GM12878 (cell line): ENCODE measurements around the gene MDM4. TPM values are rescaled to one million over a fixed set of nuclear protein-coding genes. Genes with fewer than 3 reads are reported as not detected.

ENCODE experiments used
- ATAC-seq: fragments of 200-7000 bp; cut with Tn5 transposase; 3 replicates; pipeline ENCODE4 v1.9.1; 2020; ENCODE audit warnings: mild to moderate bottlenecking, moderate library complexity
- BruUV-seq: library from RNA; stranded (reverse); fragments of 400-500 nt; replicated peaks from 2 replicates; lab custom pipeline; 2021; lab: Mats Ljungman, UMichigan
- CTCF ChIA-PET: fragments of 300-600 bp; sonication (Branson Sonifier 250); formaldehyde crosslinking; extraction: SDS; loops from one replicate; lab custom pipeline; 2021; ENCODE audit warnings: inconsistent platforms; lab: Yijun Ruan, JAX
- POLR2A ChIA-PET: fragments of 350-600 bp; formaldehyde crosslinking; extraction: SDS; loops from one replicate; lab custom pipeline; 2021; ENCODE audit warnings: inconsistent platforms; lab: Charles Lee
- RAD21 ChIA-PET: fragments of 300-600 bp; sonication (Branson Sonifier 250); formaldehyde crosslinking; loops from one replicate; lab custom pipeline; 2023; ENCODE audit warnings: antibody characterized with exemption; ENCODE audit not compliant: unreplicated experiment; lab: Charles Lee
- SMC1A ChIA-PET: fragments of 300-600 bp; sonication (Branson Sonifier 250); formaldehyde crosslinking; loops from one replicate; lab custom pipeline; 2023; ENCODE audit not compliant: unreplicated experiment, uncharacterized antibody; lab: Charles Lee
- DNase-seq: peaks from one replicate; pipeline ENCODE4 v3.0.0-alpha.2; 2011; ENCODE audit warnings: low read depth, low spot score
- FAIRE-seq: peaks from 3 replicates; lab custom pipeline; 2011; peaks lifted over from hg19 to GRCh38; lab: Jason Lieb, UNC
- H2AFZ ChIP-seq: 2 replicates; pipeline ENCODE4 v1.6.0; 2011; ENCODE audit warnings: low read depth, low read length, control low read depth; ENCODE audit not compliant: control insufficient read depth
- H3K27ac ChIP-seq: 2 replicates; pipeline ENCODE4 v1.5.1; 2011; ENCODE audit warnings: control low read depth; ENCODE audit not compliant: control insufficient read depth, insufficient read depth
- H3K27me3 ChIP-seq, 2 experiments: replicated peaks in 1 of 2; 2 replicates each; pipeline versions ENCODE4 v1.6.0 to v1.6.1; 2011; ENCODE audit warnings: low read length in 1 of 2; ENCODE audit not compliant: control insufficient read depth in 2 of 2, insufficient read depth in 2 of 2
- H3K36me3 ChIP-seq, 2 experiments: 2 replicates each; pipeline ENCODE4 v1.5.1; 2011; ENCODE audit warnings: low read length in 1 of 2; ENCODE audit not compliant: control insufficient read depth in 2 of 2, insufficient read depth in 2 of 2
- H3K4me1 ChIP-seq: 2 replicates; pipeline ENCODE4 v1.6.1; 2011; ENCODE audit warnings: mild to moderate bottlenecking, low read length, moderate library complexity, mixed read lengths; ENCODE audit not compliant: control insufficient read depth, insufficient read depth
- H3K4me2 ChIP-seq: 2 replicates; pipeline ENCODE4 v1.6.0; 2011; ENCODE audit warnings: control low read depth; ENCODE audit not compliant: control insufficient read depth, insufficient read depth
- H3K4me3 ChIP-seq: fragments of 200-600 bp; sonication (generic); 2 replicates; pipeline ENCODE4 v1.5.1; 2016
- H3K79me2 ChIP-seq: 2 replicates; pipeline ENCODE4 v1.6.0; 2011; ENCODE audit warnings: low read length; ENCODE audit not compliant: control insufficient read depth, insufficient read depth
- H3K9ac ChIP-seq: 2 replicates; pipeline ENCODE4 v1.8.0; 2011; ENCODE audit warnings: low read length, control low read depth, mixed read lengths; ENCODE audit not compliant: control insufficient read depth, insufficient read depth
- H3K9me3 ChIP-seq: replicated peaks from 3 replicates; pipeline ENCODE4 v1.5.1; 2011; ENCODE audit warnings: mild to moderate bottlenecking, low read length; ENCODE audit not compliant: control insufficient read depth, insufficient read depth
- H4K20me1 ChIP-seq: 2 replicates; pipeline ENCODE4 v1.6.0; 2011; ENCODE audit not compliant: control insufficient read depth, insufficient read depth
- ETV6 ChIP-seq, 2 experiments: fragments of 450-650 bp in 1 of 2; IDR thresholded peaks in 1 of 2; conservative IDR thresholded peaks in 1 of 2; 2 replicates each; pipeline ENCODE4 v1.6.1; 2014; ENCODE audit warnings: antibody characterized with exemption in 1 of 2, borderline replicate concordance in 1 of 2, low read depth in 1 of 2, mild to moderate bottlenecking in 1 of 2, moderate library complexity in 1 of 2
- RELA ChIP-seq: fragments of 450-650 bp; IDR thresholded peaks from 2 replicates; pipeline ENCODE4 v1.8.0; 2014; ENCODE audit warnings: borderline replicate concordance; ENCODE audit not compliant: partially characterized antibody
- SIN3A ChIP-seq: IDR thresholded peaks from 2 replicates; pipeline ENCODE4 v1.6.1; 2012; ENCODE audit warnings: low read depth, low read length, improper control_type of control experiment
- WGBS: methylation state at CpG from one replicate; pipeline ENCODE4 v1.1.6; 2016; ENCODE audit warnings: low lambda C conversion rate; ENCODE audit not compliant: insufficient replicate concordance, insufficient coverage; ENCODE audit errors: missing lambda C conversion rate; 5-methylcytosine and 5-hydroxymethylcytosine counted together
- in situ Hi-C: fragments of 300-500 bp; cut with MboI; formaldehyde crosslinking; loops from 9 replicates; pipeline ENCODE4 v1.14.3; 2018; ENCODE audit warnings: mixed read lengths
- intact Hi-C: fragments of 100-400 bp; cut with micrococcal nuclease; formaldehyde crosslinking; loops from one replicate; pipeline ENCODE4 v1.14.2; 2022; ENCODE audit not compliant: unreplicated experiment
- polyA plus RNA-seq, 11 experiments: library from polyadenylated mRNA; depleted of rRNA in 4 of 11; unstranded in 6 of 11; stranded (reverse) in 5 of 11; fragments of >200 nt; fragmentation: Nextera tagmentation in 4 of 11; fragmentation: Illumina TruSeq in 1 of 11; extraction: Ambion mirVana in 4 of 11; extraction: Trizol in 1 of 11; gene quantifications; 1 replicate in 1 of 11; 2 replicates in 10 of 11; pipeline versions ENCODE4 v1.2.1 to v1.2.3, GENCODE V29; 2011 to 2016; ENCODE audit warnings: inconsistent platforms in 2 of 11, missing spikeins in 2 of 11, low read depth in 1 of 11
- total RNA-seq, 4 experiments: library from RNA; depleted of rRNA in 3 of 4; stranded (reverse); fragments of >200 nt in 3 of 4; fragmentation: Illumina TruSeq in 1 of 4; extraction: Trizol in 1 of 4; gene quantifications; 2 replicates each; pipeline versions ENCODE4 v1.2.1 to v1.2.3, GENCODE V29; 2013 to 2021
- TF ChIP-seq, protein P1 (sequence below), 3 experiments: IDR thresholded peaks in 2 of 3; conservative IDR thresholded peaks in 1 of 3; 2 replicates each; pipeline ENCODE4 v1.5.1; 2011; ENCODE audit warnings: low read depth in 3 of 3, low read length in 3 of 3, mild to moderate bottlenecking in 3 of 3, control low read depth in 2 of 3, moderate library complexity in 2 of 3, inconsistent platforms in 1 of 3, mixed read lengths in 1 of 3; ENCODE audit not compliant: control insufficient read depth in 2 of 3, insufficient read depth in 1 of 3; ENCODE audit errors: extremely low read depth in 1 of 3
- TF ChIP-seq, protein P2 (sequence below): fragments of 450-650 bp; IDR thresholded peaks from 2 replicates; pipeline ENCODE4 v1.6.1; 2016; ENCODE audit warnings: mild to moderate bottlenecking
- TF ChIP-seq, protein P3 (sequence below): fragments of 450-650 bp; IDR thresholded peaks from 2 replicates; pipeline ENCODE4 v1.6.1; 2017; ENCODE audit warnings: mild to moderate bottlenecking, moderate library complexity
- TF ChIP-seq, protein P4 (sequence below): IDR thresholded peaks from 2 replicates; pipeline ENCODE4 v1.6.1; 2011; ENCODE audit warnings: low read depth, low read length, improper control_type of control experiment, borderline replicate concordance
- TF ChIP-seq, protein P5 (sequence below): fragments of 450-650 bp; IDR thresholded peaks from 2 replicates; pipeline ENCODE4 v1.6.1; 2018; ENCODE audit warnings: borderline replicate concordance, mild to moderate bottlenecking; ENCODE audit not compliant: partially characterized antibody
- TF ChIP-seq, protein P6 (sequence below): IDR thresholded peaks from 2 replicates; pipeline ENCODE4 v1.6.1; 2012; ENCODE audit warnings: low read depth, low read length, improper control_type of control experiment

The MDM4 gene
- total and polyA plus RNA-seq, 10 of the 15 experiments (the other 5 are each of a cell fraction or from before 2014, with no cell fraction given) = 2.5 to 74.4 (median 22.7) TPM

DNA sequence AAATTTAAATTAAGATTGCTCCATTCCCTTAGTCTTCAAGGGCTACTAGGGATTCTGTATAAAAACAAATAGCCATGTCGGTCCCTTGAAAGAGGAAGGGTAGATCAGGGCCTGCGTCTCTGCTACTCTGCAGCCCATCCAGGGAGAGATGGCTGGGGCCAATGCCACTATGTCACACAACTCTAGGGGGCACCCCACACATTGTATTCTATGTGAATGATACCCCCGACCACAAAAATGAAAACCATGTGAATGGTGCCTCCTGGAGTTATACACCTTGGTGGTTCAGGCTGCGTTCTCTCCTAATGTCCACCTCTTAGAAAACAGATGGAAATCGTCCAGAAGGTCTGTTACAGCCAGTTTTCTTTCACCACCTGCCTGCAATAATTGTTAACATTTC, 39.6 kb upstream of the MDM4 start:
- SMC1A ChIA-PET = interaction anchor here (1.3 to 18.3 kb wide), 4 partner anchors 10 to 26 kb away, joined by 6 to 408 read pairs (median 60); partner anchors contain the start of gene PIK3C2B
- no peak overlapping the region for H3K9ac ChIP-seq
- TF ChIP-seq, protein P1, sequence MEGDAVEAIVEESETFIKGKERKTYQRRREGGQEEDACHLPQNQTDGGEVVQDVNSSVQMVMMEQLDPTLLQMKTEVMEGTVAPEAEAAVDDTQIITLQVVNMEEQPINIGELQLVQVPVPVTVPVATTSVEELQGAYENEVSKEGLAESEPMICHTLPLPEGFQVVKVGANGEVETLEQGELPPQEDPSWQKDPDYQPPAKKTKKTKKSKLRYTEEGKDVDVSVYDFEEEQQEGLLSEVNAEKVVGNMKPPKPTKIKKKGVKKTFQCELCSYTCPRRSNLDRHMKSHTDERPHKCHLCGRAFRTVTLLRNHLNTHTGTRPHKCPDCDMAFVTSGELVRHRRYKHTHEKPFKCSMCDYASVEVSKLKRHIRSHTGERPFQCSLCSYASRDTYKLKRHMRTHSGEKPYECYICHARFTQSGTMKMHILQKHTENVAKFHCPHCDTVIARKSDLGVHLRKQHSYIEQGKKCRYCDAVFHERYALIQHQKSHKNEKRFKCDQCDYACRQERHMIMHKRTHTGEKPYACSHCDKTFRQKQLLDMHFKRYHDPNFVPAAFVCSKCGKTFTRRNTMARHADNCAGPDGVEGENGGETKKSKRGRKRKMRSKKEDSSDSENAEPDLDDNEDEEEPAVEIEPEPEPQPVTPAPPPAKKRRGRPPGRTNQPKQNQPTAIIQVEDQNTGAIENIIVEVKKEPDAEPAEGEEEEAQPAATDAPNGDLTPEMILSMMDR (IDR thresholded peaks at IDR 0.05 in 2 of 3, conservative IDR thresholded peaks at IDR 0.05 in 1 of 3; ENCODE audit: control insufficient read depth in 2 of 3, extremely low read depth in 1 of 3, insufficient read depth in 1 of 3, low read depth in 3 of 3, low read length in 3 of 3) = 0 out of 6 replicates have a peak, but pooled peaks of 1 of the 3 experiments have one; percentile 16
- TF ChIP-seq ETV6 (conservative IDR thresholded peaks at IDR 0.05 in 1 of 2, IDR thresholded peaks at IDR 0.05 in 1 of 2; ENCODE audit: borderline replicate concordance in 1 of 2, low read depth in 1 of 2) (no peak), SIN3A (no peak), RELA (no peak)
- TF ChIP-seq, protein P2, sequence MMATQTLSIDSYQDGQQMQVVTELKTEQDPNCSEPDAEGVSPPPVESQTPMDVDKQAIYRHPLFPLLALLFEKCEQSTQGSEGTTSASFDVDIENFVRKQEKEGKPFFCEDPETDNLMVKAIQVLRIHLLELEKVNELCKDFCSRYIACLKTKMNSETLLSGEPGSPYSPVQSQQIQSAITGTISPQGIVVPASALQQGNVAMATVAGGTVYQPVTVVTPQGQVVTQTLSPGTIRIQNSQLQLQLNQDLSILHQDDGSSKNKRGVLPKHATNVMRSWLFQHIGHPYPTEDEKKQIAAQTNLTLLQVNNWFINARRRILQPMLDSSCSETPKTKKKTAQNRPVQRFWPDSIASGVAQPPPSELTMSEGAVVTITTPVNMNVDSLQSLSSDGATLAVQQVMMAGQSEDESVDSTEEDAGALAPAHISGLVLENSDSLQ = no peak
- TF ChIP-seq, protein P3, sequence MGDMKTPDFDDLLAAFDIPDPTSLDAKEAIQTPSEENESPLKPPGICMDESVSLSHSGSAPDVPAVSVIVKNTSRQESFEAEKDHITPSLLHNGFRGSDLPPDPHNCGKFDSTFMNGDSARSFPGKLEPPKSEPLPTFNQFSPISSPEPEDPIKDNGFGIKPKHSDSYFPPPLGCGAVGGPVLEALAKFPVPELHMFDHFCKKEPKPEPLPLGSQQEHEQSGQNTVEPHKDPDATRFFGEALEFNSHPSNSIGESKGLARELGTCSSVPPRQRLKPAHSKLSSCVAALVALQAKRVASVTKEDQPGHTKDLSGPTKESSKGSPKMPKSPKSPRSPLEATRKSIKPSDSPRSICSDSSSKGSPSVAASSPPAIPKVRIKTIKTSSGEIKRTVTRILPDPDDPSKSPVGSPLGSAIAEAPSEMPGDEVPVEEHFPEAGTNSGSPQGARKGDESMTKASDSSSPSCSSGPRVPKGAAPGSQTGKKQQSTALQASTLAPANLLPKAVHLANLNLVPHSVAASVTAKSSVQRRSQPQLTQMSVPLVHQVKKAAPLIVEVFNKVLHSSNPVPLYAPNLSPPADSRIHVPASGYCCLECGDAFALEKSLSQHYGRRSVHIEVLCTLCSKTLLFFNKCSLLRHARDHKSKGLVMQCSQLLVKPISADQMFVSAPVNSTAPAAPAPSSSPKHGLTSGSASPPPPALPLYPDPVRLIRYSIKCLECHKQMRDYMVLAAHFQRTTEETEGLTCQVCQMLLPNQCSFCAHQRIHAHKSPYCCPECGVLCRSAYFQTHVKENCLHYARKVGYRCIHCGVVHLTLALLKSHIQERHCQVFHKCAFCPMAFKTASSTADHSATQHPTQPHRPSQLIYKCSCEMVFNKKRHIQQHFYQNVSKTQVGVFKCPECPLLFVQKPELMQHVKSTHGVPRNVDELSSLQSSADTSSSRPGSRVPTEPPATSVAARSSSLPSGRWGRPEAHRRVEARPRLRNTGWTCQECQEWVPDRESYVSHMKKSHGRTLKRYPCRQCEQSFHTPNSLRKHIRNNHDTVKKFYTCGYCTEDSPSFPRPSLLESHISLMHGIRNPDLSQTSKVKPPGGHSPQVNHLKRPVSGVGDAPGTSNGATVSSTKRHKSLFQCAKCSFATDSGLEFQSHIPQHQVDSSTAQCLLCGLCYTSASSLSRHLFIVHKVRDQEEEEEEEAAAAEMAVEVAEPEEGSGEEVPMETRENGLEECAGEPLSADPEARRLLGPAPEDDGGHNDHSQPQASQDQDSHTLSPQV = no peak
- TF ChIP-seq, protein P4, sequence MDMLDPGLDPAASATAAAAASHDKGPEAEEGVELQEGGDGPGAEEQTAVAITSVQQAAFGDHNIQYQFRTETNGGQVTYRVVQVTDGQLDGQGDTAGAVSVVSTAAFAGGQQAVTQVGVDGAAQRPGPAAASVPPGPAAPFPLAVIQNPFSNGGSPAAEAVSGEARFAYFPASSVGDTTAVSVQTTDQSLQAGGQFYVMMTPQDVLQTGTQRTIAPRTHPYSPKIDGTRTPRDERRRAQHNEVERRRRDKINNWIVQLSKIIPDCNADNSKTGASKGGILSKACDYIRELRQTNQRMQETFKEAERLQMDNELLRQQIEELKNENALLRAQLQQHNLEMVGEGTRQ = no peak
- TF ChIP-seq, protein P5, sequence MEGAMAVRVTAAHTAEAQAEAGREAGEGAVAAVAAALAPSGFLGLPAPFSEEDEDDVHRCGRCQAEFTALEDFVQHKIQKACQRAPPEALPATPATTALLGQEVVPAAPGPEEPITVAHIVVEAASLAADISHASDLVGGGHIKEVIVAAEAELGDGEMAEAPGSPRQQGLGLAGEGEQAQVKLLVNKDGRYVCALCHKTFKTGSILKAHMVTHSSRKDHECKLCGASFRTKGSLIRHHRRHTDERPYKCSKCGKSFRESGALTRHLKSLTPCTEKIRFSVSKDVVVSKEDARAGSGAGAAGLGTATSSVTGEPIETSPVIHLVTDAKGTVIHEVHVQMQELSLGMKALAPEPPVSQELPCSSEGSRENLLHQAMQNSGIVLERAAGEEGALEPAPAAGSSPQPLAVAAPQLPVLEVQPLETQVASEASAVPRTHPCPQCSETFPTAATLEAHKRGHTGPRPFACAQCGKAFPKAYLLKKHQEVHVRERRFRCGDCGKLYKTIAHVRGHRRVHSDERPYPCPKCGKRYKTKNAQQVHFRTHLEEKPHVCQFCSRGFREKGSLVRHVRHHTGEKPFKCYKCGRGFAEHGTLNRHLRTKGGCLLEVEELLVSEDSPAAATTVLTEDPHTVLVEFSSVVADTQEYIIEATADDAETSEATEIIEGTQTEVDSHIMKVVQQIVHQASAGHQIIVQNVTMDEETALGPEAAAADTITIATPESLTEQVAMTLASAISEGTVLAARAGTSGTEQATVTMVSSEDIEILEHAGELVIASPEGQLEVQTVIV = no peak
- TF ChIP-seq, protein P6, sequence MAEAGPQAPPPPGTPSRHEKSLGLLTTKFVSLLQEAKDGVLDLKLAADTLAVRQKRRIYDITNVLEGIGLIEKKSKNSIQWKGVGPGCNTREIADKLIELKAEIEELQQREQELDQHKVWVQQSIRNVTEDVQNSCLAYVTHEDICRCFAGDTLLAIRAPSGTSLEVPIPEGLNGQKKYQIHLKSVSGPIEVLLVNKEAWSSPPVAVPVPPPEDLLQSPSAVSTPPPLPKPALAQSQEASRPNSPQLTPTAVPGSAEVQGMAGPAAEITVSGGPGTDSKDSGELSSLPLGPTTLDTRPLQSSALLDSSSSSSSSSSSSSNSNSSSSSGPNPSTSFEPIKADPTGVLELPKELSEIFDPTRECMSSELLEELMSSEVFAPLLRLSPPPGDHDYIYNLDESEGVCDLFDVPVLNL = no peak

More for the DNA sequence above, 39.6 kb upstream of the MDM4 start:
- Histone ChIP-seq H4K20me1 (0 out of 2 replicates have a peak, but pooled peaks cover 2% of the 10 kb centered on the region), H3K27ac (no peak overlapping the region), H2AFZ (no peak overlapping the region), H3K79me2 (peaks cover 14% of the 10 kb centered on the region), H3K4me1 (peaks cover 31% of the 10 kb centered on the region), H3K4me2 (no peak overlapping the region), H3K4me3 (no peak overlapping the region), H3K27me3 (no peaks in the 10 kb centered on the region), H3K9me3 (no peaks in the 10 kb centered on the region), H3K36me3 (peaks cover 0 to 4% of the 10 kb centered on the region in 2 experiments; a peak in 1 of 4 replicates)
- FAIRE-seq = no peak
- CTCF ChIA-PET = interaction anchor here (3.2 to 39.0 kb wide), 3 partner anchors 11 to 34 kb away, joined by 16 to 2021 read pairs (median 471); partner anchors contain the start of gene PIK3C2B
- intact Hi-C loops (no loop called here), in situ Hi-C loops (no loop called here)
- no peak for DNase-seq
- ATAC-seq = no peak
- RAD21 ChIA-PET = interaction anchor here (1.0 to 12.9 kb wide), 3 partner anchors 13 to 27 kb away, joined by 3 to 267 read pairs (median 101); partner anchors contain the start of gene PIK3C2B
- 74% methylated on average over 5 of the region's 5 CpGs for WGBS
- no TSS peak for BruUV-seq
- POLR2A ChIA-PET = no interaction called here
